ENCODE results near the gene PRR5.

The PRR5 gene

GRCh38 chr22:44758344-44758973 lies 56.5 kb downstream of the PRR5 start:
- H3K27ac ChIP-seq = peak overlapping the region; percentile 96; the same call in 1 of the 2 replicates
- TF ChIP-seq CTCF (conservative IDR thresholded peaks at IDR 0.05) = no peak

GRCh38 chr22:44759001-44759400 lies 57.0 kb downstream of the PRR5 start:
- TF ChIP-seq CTCF (conservative IDR thresholded peaks at IDR 0.05) = no peak
- peak overlapping the region; percentile 96; the same call in 1 of the 2 replicates for H3K27ac ChIP-seq

- TF ChIP-seq CTCF (conservative IDR thresholded peaks at IDR 0.05) = no peak
- H3K27ac ChIP-seq = no peak overlapping the region
Measured at GRCh38 chr22:44759430-44760310, 57.7 kb downstream of the PRR5 start.

GRCh38 chr22:44760476-44760875 lies 58.5 kb downstream of the PRR5 start:
- TF ChIP-seq CTCF (conservative IDR thresholded peaks at IDR 0.05) = no peak
- no peak overlapping the region for H3K27ac ChIP-seq

- TF ChIP-seq CTCF (conservative IDR thresholded peaks at IDR 0.05) = no peak
Measured at GRCh38 chr22:44761025-44761424, 59.0 kb downstream of the PRR5 start.

GRCh38 chr22:44764373-44764772 lies 62.4 kb downstream of the PRR5 start:
- TF ChIP-seq CTCF (conservative IDR thresholded peaks at IDR 0.05) = no peak
- H3K27ac ChIP-seq = no peak overlapping the region; the same call in 1 of the 2 replicates

More at GRCh38 chr22:44761025-44761424, 59.0 kb downstream of the PRR5 start:
- H3K27ac ChIP-seq = no peak overlapping the region

- no peak overlapping the region; the same call in 1 of the 2 replicates for H3K27ac ChIP-seq
- TF ChIP-seq CTCF (conservative IDR thresholded peaks at IDR 0.05) = no peak
Measured at GRCh38 chr22:44764974-44765373, 63.0 kb downstream of the PRR5 start.
